Measurements from ENCODE around the gene SPDYE6.
"Not testable (repeated sequence)": the region's sequence is repeated elsewhere in the genome, so short reads cannot be mapped to it uniquely, and the experiment has no call there.

DNA sequence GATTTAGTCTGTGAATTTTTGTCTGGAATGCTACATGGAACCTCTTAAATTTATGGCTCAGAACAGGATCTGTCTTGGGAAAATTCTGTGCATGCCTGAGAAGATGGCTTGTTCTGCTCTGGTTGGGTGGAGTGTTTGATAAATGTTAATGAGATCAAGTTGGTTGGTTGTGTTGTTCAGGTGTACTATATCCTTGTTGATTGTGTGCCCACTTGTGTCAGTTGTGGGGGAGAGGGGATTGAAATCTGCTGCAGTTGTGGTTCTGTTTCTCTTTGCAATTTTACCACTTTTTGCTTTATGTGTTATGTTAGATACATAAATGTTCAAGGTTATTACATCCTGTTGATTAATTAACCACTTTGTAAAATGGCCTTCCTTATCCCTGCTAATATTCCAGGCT lies 13.8 kb upstream of the SPDYE6 start:
- not testable (repeated sequence) for TF ChIP-seq GABPA (IDR thresholded peaks at IDR 0.05; ENCODE audit: low read depth); YY1 (IDR thresholded peaks at IDR 0.05; ENCODE audit: low read depth); ELF1 (IDR thresholded peaks at IDR 0.05); MXI1 (IDR thresholded peaks at IDR 0.05; ENCODE audit: low read depth, low read length)
- TF ChIP-seq, protein P1, sequence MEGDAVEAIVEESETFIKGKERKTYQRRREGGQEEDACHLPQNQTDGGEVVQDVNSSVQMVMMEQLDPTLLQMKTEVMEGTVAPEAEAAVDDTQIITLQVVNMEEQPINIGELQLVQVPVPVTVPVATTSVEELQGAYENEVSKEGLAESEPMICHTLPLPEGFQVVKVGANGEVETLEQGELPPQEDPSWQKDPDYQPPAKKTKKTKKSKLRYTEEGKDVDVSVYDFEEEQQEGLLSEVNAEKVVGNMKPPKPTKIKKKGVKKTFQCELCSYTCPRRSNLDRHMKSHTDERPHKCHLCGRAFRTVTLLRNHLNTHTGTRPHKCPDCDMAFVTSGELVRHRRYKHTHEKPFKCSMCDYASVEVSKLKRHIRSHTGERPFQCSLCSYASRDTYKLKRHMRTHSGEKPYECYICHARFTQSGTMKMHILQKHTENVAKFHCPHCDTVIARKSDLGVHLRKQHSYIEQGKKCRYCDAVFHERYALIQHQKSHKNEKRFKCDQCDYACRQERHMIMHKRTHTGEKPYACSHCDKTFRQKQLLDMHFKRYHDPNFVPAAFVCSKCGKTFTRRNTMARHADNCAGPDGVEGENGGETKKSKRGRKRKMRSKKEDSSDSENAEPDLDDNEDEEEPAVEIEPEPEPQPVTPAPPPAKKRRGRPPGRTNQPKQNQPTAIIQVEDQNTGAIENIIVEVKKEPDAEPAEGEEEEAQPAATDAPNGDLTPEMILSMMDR (IDR thresholded peaks at IDR 0.05): not testable (repeated sequence)
- TF ChIP-seq, protein P2, sequence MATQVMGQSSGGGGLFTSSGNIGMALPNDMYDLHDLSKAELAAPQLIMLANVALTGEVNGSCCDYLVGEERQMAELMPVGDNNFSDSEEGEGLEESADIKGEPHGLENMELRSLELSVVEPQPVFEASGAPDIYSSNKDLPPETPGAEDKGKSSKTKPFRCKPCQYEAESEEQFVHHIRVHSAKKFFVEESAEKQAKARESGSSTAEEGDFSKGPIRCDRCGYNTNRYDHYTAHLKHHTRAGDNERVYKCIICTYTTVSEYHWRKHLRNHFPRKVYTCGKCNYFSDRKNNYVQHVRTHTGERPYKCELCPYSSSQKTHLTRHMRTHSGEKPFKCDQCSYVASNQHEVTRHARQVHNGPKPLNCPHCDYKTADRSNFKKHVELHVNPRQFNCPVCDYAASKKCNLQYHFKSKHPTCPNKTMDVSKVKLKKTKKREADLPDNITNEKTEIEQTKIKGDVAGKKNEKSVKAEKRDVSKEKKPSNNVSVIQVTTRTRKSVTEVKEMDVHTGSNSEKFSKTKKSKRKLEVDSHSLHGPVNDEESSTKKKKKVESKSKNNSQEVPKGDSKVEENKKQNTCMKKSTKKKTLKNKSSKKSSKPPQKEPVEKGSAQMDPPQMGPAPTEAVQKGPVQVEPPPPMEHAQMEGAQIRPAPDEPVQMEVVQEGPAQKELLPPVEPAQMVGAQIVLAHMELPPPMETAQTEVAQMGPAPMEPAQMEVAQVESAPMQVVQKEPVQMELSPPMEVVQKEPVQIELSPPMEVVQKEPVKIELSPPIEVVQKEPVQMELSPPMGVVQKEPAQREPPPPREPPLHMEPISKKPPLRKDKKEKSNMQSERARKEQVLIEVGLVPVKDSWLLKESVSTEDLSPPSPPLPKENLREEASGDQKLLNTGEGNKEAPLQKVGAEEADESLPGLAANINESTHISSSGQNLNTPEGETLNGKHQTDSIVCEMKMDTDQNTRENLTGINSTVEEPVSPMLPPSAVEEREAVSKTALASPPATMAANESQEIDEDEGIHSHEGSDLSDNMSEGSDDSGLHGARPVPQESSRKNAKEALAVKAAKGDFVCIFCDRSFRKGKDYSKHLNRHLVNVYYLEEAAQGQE (IDR thresholded peaks at IDR 0.05; ENCODE audit: low read depth, low read length): not testable (repeated sequence)
- TF ChIP-seq, protein P3, sequence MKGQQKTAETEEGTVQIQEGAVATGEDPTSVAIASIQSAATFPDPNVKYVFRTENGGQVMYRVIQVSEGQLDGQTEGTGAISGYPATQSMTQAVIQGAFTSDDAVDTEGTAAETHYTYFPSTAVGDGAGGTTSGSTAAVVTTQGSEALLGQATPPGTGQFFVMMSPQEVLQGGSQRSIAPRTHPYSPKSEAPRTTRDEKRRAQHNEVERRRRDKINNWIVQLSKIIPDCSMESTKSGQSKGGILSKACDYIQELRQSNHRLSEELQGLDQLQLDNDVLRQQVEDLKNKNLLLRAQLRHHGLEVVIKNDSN (IDR thresholded peaks at IDR 0.05; ENCODE audit: borderline replicate concordance, low read depth): not testable (repeated sequence)

All from SK-N-SH (cell line).